H9 (cell line): ENCODE results near the gene CALHM3. TPM values are rescaled to one million over a fixed set of nuclear protein-coding genes. Genes with fewer than 3 reads are reported as not detected.
A peak's percentile ranks its signal among the peaks of the same experiment; 100 is the strongest.

Experiments used
- DNase-seq: peaks from one replicate; pipeline ENCODE4 v3.0.0-alpha.2; 2017
- H2AFZ ChIP-seq: one replicate; pipeline ENCODE4 v1.6.1; 2013; ENCODE audit warnings: mild to moderate bottlenecking, low read length, control low read depth, moderate library complexity
- H2AK5ac ChIP-seq: 2 replicates; pipeline ENCODE4 v1.6.1; 2013; ENCODE audit warnings: low read length, control low read depth, mixed read lengths; ENCODE audit not compliant: insufficient read length
- H2BK120ac ChIP-seq: one replicate; pipeline ENCODE4 v1.6.1; 2013; ENCODE audit warnings: low read depth, mild to moderate bottlenecking, low read length, control low read depth, inconsistent platforms; ENCODE audit not compliant: poor library complexity, severe bottlenecking
- H2BK12ac ChIP-seq: 2 replicates; pipeline ENCODE4 v1.6.1; 2013; ENCODE audit warnings: low read length, control low read depth, mixed read lengths, low read depth; ENCODE audit not compliant: insufficient read length
- H2BK15ac ChIP-seq: 2 replicates; pipeline ENCODE4 v1.6.1; 2013; ENCODE audit warnings: low read depth, low read length, control low read depth
- H2BK20ac ChIP-seq: one replicate; pipeline ENCODE4 v1.6.1; 2013; ENCODE audit warnings: low read depth, mild to moderate bottlenecking, low read length, control low read depth, inconsistent platforms; ENCODE audit not compliant: poor library complexity, severe bottlenecking
- H2BK5ac ChIP-seq: 2 replicates; pipeline ENCODE4 v1.6.1; 2013; ENCODE audit warnings: low read length, control low read depth, mixed read lengths; ENCODE audit not compliant: insufficient read length
- H3K14ac ChIP-seq: 2 replicates; pipeline ENCODE4 v1.6.1; 2013; ENCODE audit warnings: low read length, control low read depth; ENCODE audit not compliant: insufficient read depth
- H3K18ac ChIP-seq: 2 replicates; pipeline ENCODE4 v1.6.1; 2013; ENCODE audit warnings: low read depth, mild to moderate bottlenecking, mixed read lengths, low read length, control low read depth; ENCODE audit not compliant: insufficient read length
- H3K23ac ChIP-seq: 2 replicates; pipeline ENCODE4 v1.6.1; 2013; ENCODE audit warnings: low read length, control low read depth, mixed read lengths, low read depth; ENCODE audit not compliant: insufficient read length
- H3K23me2 ChIP-seq: 2 replicates; pipeline ENCODE4 v1.6.1; 2013; ENCODE audit warnings: low read depth, mild to moderate bottlenecking, mixed read lengths, low read length, control low read depth; ENCODE audit not compliant: insufficient read length, poor library complexity, severe bottlenecking
- H3K27ac ChIP-seq: 2 replicates; pipeline ENCODE4 v1.5.1; 2013; ENCODE audit warnings: low read length, control low read depth, mixed read lengths, low read depth; ENCODE audit not compliant: insufficient read length
- H3K27me3 ChIP-seq: 2 replicates; pipeline ENCODE4 v1.6.1; 2013; ENCODE audit warnings: low read length, control low read depth, inconsistent platforms; ENCODE audit not compliant: insufficient read depth
- H3K4ac ChIP-seq: 2 replicates; pipeline ENCODE4 v1.6.1; 2013; ENCODE audit warnings: low read depth, mild to moderate bottlenecking, control low read depth, inconsistent platforms, low read length, moderate library complexity
- H3K4me1 ChIP-seq: 2 replicates; pipeline ENCODE4 v1.6.1; 2013; ENCODE audit warnings: low read length, control low read depth, inconsistent platforms; ENCODE audit not compliant: insufficient read depth
- H3K4me2 ChIP-seq: 2 replicates; pipeline ENCODE4 v1.6.1; 2013; ENCODE audit warnings: low read length, control low read depth, mixed read lengths; ENCODE audit not compliant: insufficient read length, insufficient read depth
- H3K56ac ChIP-seq: 2 replicates; pipeline ENCODE4 v1.6.1; 2013; ENCODE audit warnings: low read depth, mild to moderate bottlenecking, mixed read lengths, low read length, control low read depth; ENCODE audit not compliant: insufficient read length
- H3K79me1 ChIP-seq: 2 replicates; pipeline ENCODE4 v1.6.1; 2013; ENCODE audit warnings: low read depth, mild to moderate bottlenecking, moderate library complexity, low read length, control low read depth, inconsistent platforms; ENCODE audit not compliant: insufficient read depth, poor library complexity, severe bottlenecking
- H3K79me2 ChIP-seq: 2 replicates; pipeline ENCODE4 v1.6.1; 2013; ENCODE audit warnings: low read length, control low read depth, inconsistent platforms; ENCODE audit not compliant: insufficient read depth
- H3K9ac ChIP-seq: 2 replicates; pipeline ENCODE4 v1.6.1; 2013; ENCODE audit warnings: low read length, control low read depth, mixed read lengths; ENCODE audit not compliant: insufficient read length; ENCODE audit errors: extremely low read depth
- H3K9me3 ChIP-seq: one replicate; pipeline ENCODE4 v1.6.1; 2013; ENCODE audit warnings: low read depth, low read length, inconsistent platforms; ENCODE audit not compliant: control insufficient read depth
- H3T11ph ChIP-seq: one replicate; pipeline ENCODE4 v1.6.1; 2013; ENCODE audit warnings: mild to moderate bottlenecking, low read length, control low read depth, inconsistent platforms
- H4K20me1 ChIP-seq: one replicate; pipeline ENCODE4 v1.6.1; 2013; ENCODE audit not compliant: control insufficient read depth, insufficient read length, insufficient read depth
- H4K5ac ChIP-seq: 2 replicates; pipeline ENCODE4 v1.6.1; 2013; ENCODE audit warnings: low read depth, mild to moderate bottlenecking, mixed read lengths, low read length, control low read depth; ENCODE audit not compliant: insufficient read length
- H4K8ac ChIP-seq: replicated peaks from 2 replicates; pipeline ENCODE4 v1.6.1; 2013; ENCODE audit warnings: low read length, control low read depth, mixed read lengths, low read depth; ENCODE audit not compliant: insufficient read length
- H4K91ac ChIP-seq: 2 replicates; pipeline ENCODE4 v1.6.1; 2013; ENCODE audit warnings: low read depth, mild to moderate bottlenecking, moderate library complexity, mixed read lengths, low read length, control low read depth; ENCODE audit not compliant: insufficient read length
- H3K27ac Mint-ChIP-seq, 3 experiments: 2 replicates in 2 of 3; 3 replicates in 1 of 3; pipeline ENCODE4 v1.8.0; 2020 to 2021; ENCODE audit warnings: mixed read lengths in 3 of 3, mild to moderate bottlenecking in 1 of 3, moderate library complexity in 1 of 3
- H3K27me3 Mint-ChIP-seq: 2 replicates; pipeline ENCODE4 v1.8.0; 2021; ENCODE audit warnings: low read depth, mild to moderate bottlenecking, moderate library complexity, mixed read lengths
- H3K36me3 Mint-ChIP-seq, 3 experiments: 2 replicates in 2 of 3; 3 replicates in 1 of 3; pipeline ENCODE4 v1.8.0; 2020 to 2021; ENCODE audit warnings: low read depth in 3 of 3, mixed read lengths in 3 of 3; ENCODE audit not compliant: insufficient read depth in 1 of 3
- H3K4me1 Mint-ChIP-seq, 2 experiments: 2 replicates each; pipeline ENCODE4 v1.8.0; 2020; ENCODE audit warnings: mixed read lengths in 2 of 2
- H3K4me3 Mint-ChIP-seq, 2 experiments: 2 replicates in 1 of 2; 3 replicates in 1 of 2; pipeline ENCODE4 v1.8.0; 2020 to 2021; ENCODE audit warnings: mild to moderate bottlenecking in 2 of 2, mixed read lengths in 2 of 2, moderate library complexity in 1 of 2
- H3K9me3 Mint-ChIP-seq, 2 experiments: 2 replicates in 1 of 2; 3 replicates in 1 of 2; pipeline ENCODE4 v1.8.0; 2020; ENCODE audit warnings: mild to moderate bottlenecking in 2 of 2, mixed read lengths in 2 of 2, moderate library complexity in 1 of 2
- CTCF ChIP-seq: fragments of 200-600 bp; sonication (generic); conservative IDR thresholded peaks from 3 replicates; pipeline ENCODE4 v1.8.0; 2021; ENCODE audit warnings: antibody characterized with exemption, mild to moderate bottlenecking
- WGBS: extraction: QIAGEN DNeasy Blood & Tissue Kit; methylation state at CpG from one replicate; pipeline ENCODE4 v1.1.7; 2013; ENCODE audit warnings: missing lambda C conversion rate, low lambda C conversion rate, mixed read lengths; ENCODE audit not compliant: insufficient read length; ENCODE audit errors: extremely low coverage; 5-methylcytosine and 5-hydroxymethylcytosine counted together
- total RNA-seq: library from RNA; stranded (reverse); gene quantifications from 2 replicates; pipeline ENCODE4 v1.2.1, GENCODE V29; 2021

Gene CALHM3
- total RNA-seq, 1 experiment from 2014 or later: not detected

- H3K18ac ChIP-seq: no peak overlapping the region
- H3K14ac ChIP-seq: no peak overlapping the region
- H3K79me1 ChIP-seq: no peaks in the 10 kb centered on the region
- Mint-ChIP-seq H3K27ac (peak overlapping the region in 1 of 3 experiments; percentile 23; a peak in 1 of 7 replicates), H3K4me3 (no peak overlapping the region), H3K4me1 (peaks cover 8 to 15% of the 10 kb centered on the region in 2 experiments), H3K9me3 (no peaks in the 10 kb centered on the region), H3K36me3 (no peaks in the 10 kb centered on the region), H3K27me3 (peaks cover 34% of the 10 kb centered on the region)
- no peak overlapping the region for H3K9ac ChIP-seq
- no peak overlapping the region for H4K5ac ChIP-seq
- no CpG with 5 or more reads among the region's 6 CpGs for WGBS
- no peak overlapping the region for H2BK120ac ChIP-seq
- H4K91ac ChIP-seq: no peak overlapping the region
- H3K23ac ChIP-seq: no peak overlapping the region
- H2AFZ ChIP-seq: no peak overlapping the region
- H2AK5ac ChIP-seq: no peak overlapping the region
- no peaks in the 10 kb centered on the region for H3K23me2 ChIP-seq
- H3K4me1 ChIP-seq: no peaks in the 10 kb centered on the region
- peaks cover under 1% of the 10 kb centered on the region; the same call in 1 of the 2 replicates for H3K27me3 ChIP-seq
- no peak overlapping the region for H3K27ac ChIP-seq
- no peak overlapping the region for H2BK15ac ChIP-seq
- no peak overlapping the region for H3T11ph ChIP-seq
- H3K9me3 ChIP-seq: no peaks in the 10 kb centered on the region
- H4K20me1 ChIP-seq: no peaks in the 10 kb centered on the region
- H2BK12ac ChIP-seq: no peak overlapping the region
- H2BK20ac ChIP-seq: no peak overlapping the region
- no peak overlapping the region for H3K4ac ChIP-seq
- no peaks in the 10 kb centered on the region for H3K79me2 ChIP-seq
- TF ChIP-seq CTCF: no peak
- no peak for DNase-seq
- no peak overlapping the region for H3K4me2 ChIP-seq
- no peak overlapping the region for H4K8ac ChIP-seq
- no peak overlapping the region for H3K56ac ChIP-seq
- H2BK5ac ChIP-seq: no peak overlapping the region
These were observed 21.4 kb upstream of the CALHM3 start for GRCh38 chr10:103500481-103500880.
